SH-SY5Y (cell line): Measurements from ENCODE around the gene ESPN.

Source experiments
- GATA2 ChIP-seq: IDR thresholded peaks from 2 replicates; pipeline ENCODE4 v1.6.1; 2011; ENCODE audit warnings: mild to moderate bottlenecking, low read depth, low read length
- GATA3 ChIP-seq: IDR thresholded peaks from 2 replicates; pipeline ENCODE4 v1.6.1; 2011; ENCODE audit warnings: low read depth, mild to moderate bottlenecking, low read length, moderate library complexity

DNA sequence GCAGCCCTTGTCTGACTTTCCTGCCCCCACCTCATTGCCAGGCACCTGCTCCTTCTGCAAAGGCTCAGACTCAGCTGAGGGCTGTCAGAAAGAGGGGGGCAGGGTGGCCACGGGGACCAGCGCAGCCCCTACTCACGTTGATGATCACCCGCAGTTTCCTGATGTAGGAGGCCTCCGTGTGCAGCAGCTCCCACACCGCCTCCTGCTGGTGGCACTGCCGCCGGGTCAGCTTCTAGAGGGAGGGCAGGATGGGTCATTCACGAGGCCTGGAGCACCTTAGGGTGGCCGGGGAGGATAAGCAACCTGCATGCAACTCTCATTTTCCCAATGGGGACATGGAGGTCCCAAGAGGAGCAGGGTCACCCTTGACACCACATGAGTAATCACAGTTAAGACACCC, 47.8 kb downstream of the ESPN start:
- TF ChIP-seq GATA3 (no peak), GATA2 (no peak)
